ENCODE data around the gene RGS1.

RGS1 gene

DNA sequence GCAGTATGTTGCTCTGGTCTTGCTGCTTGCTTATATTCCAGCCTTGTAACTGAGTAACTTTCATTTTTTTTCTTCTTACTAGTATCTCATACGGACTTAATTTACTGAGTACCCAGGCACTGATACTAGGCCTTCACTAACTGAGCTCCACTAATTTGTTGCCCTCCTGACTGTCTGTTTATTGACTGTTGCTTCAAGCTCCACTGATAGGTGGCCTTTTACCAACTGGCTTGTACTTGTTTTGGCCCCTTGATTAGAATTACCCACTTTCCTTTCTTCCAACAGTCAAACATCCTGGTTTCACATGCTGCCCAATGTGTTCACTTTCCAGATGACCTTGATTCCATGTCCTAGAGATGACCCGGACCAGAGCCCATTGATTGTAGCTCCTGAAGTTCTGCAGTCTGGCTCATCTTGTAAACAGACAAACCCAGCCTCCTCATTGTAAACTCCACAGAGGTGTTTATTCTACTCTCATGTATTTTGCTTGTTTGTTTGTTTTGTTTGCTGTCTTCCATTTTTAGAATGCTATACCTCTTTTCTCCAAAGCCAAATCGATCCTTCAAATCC lies 27.7 kb downstream of the RGS1 start:
- TF ChIP-seq, protein P1, sequence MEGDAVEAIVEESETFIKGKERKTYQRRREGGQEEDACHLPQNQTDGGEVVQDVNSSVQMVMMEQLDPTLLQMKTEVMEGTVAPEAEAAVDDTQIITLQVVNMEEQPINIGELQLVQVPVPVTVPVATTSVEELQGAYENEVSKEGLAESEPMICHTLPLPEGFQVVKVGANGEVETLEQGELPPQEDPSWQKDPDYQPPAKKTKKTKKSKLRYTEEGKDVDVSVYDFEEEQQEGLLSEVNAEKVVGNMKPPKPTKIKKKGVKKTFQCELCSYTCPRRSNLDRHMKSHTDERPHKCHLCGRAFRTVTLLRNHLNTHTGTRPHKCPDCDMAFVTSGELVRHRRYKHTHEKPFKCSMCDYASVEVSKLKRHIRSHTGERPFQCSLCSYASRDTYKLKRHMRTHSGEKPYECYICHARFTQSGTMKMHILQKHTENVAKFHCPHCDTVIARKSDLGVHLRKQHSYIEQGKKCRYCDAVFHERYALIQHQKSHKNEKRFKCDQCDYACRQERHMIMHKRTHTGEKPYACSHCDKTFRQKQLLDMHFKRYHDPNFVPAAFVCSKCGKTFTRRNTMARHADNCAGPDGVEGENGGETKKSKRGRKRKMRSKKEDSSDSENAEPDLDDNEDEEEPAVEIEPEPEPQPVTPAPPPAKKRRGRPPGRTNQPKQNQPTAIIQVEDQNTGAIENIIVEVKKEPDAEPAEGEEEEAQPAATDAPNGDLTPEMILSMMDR (IDR thresholded peaks at IDR 0.05; ENCODE audit: insufficient read depth, low read depth, low read length, missing control alignments): no peak
- DNase-seq (ENCODE audit: low read depth): no peak

DNA sequence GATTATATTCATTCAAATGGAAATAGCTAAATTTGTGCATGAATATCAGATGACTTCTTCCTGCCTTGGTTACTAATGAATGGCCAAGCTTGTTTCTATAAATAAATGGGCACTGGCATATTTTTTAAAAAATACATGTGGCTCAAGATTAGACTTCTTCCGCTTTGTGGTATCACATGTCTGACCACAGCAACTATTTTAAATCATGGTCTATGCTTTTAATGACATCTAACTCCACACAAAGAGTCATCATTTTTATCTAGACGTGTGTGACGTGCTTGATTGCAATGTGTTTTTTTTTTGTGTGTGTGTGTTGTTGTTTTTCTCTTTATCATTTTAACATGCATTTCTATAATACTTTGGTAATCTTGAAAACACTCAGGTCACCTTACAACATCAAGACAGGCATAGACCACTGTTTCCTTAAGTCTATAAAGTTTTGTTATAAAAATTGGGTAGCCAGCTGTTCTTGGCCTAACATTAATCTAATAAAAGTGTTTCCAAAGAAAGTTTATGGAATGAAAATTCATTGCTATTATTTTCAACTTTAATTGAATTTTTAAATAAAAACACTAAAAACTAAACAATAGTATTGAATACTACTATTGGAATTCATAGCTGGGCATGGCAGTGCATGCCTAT lies 29.5 kb downstream of the RGS1 start:
- H3K4me3 ChIP-seq (ENCODE audit: low read length): no peak overlapping the region
- no peak for DNase-seq (ENCODE audit: low read depth)
- TF ChIP-seq, protein P1 (IDR thresholded peaks at IDR 0.05; ENCODE audit: insufficient read depth, low read depth, low read length, missing control alignments): no peak

More for the DNA sequence above, 27.7 kb downstream of the RGS1 start:
- no peak overlapping the region for H3K4me3 ChIP-seq (ENCODE audit: low read length)

DNA sequence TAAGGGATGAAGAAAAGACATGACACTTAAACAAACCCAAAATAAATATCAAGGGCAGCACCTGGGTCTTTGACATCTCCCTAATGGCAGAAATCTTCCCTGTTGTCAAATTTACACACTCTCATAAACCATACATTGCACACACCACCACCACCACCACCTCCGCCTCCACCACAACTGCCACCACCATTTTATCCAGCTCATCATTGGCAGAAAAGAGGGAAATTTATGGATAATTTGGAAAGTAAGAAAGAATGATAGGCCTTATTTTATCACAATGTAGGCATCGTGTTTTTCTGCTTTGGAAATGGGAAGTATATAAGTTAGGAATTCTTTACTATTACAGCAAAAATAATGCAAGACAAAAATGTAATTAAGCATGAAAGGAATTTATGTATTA lies 33.1 kb downstream of the RGS1 start:
- TF ChIP-seq, protein P1 (IDR thresholded peaks at IDR 0.05; ENCODE audit: insufficient read depth, low read depth, low read length, missing control alignments): no peak
- H3K4me3 ChIP-seq (ENCODE audit: low read length): no peak overlapping the region
- no peak for DNase-seq (ENCODE audit: low read depth)

DNA sequence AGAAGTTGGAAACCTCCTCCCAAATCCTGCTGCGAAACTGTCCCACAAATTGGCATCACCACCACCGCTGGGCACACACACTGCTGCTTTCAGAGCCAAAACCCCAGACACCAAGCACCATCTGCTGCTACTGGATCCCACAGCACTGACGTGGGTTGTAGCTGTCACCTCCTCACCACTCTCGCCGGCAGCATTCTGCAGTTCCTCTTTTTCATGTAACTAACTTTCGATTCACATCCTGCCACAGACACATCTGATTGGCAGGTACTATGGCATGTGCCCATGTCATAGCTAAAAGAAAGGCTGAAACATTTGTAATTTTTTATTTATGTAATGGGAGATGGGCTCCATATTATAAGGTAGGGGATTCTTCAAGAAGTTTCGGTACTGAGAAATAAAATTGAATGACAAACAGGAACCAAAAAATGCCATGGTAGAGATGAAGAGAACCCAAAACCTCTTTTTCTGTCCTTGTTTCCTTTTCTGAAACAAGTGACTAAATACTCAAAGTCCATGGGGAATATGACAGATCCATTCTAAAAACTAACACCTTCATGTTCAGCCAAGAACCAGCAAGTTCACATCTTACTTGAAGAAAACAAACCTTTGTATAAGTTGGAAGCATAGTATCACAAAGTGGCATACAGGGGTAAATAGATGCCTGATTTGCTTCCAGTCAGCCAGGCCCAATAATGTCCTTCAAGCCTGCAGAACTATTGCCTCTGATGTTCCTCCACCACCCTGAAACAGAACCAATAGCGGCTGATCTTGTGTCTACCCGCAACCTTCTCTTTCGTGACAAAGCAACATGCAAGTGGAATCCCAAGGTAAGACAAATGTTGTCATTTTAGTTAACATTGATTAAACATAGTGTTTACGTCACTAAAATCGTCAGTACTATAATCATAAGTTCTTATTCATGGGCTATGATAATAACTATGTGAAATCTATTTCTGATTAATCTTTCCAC lies 33.8 kb downstream of the RGS1 start:
- TF ChIP-seq, protein P1 (IDR thresholded peaks at IDR 0.05; ENCODE audit: insufficient read depth, low read depth, low read length, missing control alignments): no peak
- DNase-seq (ENCODE audit: low read depth): no peak
- H3K4me3 ChIP-seq (ENCODE audit: low read length): no peak overlapping the region

DNA sequence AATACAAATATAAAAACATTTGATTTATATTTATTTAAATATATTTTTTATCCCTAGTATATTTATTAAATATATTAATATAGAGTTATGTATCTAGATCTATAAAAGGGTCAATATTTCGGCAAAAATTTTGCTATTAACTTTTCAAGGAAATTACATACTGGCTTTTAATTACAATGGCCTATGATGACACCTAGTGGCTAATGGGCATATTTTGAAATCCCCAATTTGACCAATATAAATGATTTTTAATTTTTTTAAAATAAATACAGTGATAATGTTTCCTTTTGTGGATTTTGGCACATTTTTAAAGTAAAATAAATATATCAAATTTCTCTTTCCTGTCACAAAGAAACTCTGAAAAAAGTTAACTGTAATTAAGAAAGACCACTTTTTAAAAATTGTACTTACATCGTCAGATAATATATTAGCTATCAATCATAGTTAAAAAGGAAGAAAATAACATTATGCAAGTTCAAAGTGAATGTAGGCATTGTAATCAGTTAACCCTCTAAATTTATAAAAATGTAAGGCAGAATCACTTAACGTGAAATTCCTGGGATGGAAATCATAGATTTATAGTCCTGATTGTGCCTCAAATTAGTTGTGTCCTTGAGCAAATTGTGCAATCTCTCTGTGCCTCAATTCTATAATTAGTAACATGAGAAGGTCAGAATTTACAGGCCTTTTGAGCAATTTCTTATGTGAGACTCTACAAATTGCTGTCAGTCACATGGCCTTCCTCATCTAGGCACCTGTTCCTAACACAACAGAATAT lies 34.7 kb downstream of the RGS1 start:
- peak; percentile 40 for DNase-seq (ENCODE audit: low read depth)
- TF ChIP-seq, protein P1 (IDR thresholded peaks at IDR 0.05; ENCODE audit: insufficient read depth, low read depth, low read length, missing control alignments): peak; percentile 52
- H3K4me3 ChIP-seq (ENCODE audit: low read length): no peak overlapping the region

DNA sequence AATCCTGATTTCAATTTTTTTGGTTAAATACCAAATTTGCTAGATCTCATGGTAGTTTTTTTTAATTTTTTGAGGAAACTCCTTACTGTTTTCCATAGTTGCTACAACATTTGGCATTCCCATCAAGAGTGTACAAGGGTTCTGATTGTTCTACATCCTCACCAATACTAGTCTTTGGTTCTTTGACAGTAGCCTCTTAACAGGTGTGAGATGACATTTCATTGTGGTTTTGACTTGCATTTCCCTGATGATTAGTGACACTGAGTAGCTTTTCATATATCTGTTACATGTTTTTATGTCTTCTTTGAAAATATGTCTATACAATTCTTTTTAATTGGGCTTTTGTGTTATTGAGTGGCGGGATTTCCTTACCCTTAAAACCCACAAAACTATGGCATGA lies 39.5 kb downstream of the RGS1 start:
- TF ChIP-seq, protein P1 (IDR thresholded peaks at IDR 0.05; ENCODE audit: insufficient read depth, low read depth, low read length, missing control alignments): no peak
- no peak overlapping the region for H3K4me3 ChIP-seq (ENCODE audit: low read length)
- no peak for DNase-seq (ENCODE audit: low read depth)

All from epithelial cell of esophagus (primary cell).